HG02884 (cell line): ENCODE measurements around the gene ZNF397.

ENCODE experiments used
- ATAC-seq: cut with Tn5 transposase; IDR thresholded peaks from one replicate; pipeline ENCODE4 v1.9.1; 2021; ENCODE audit warnings: mild to moderate bottlenecking, moderate library complexity; ENCODE audit not compliant: unreplicated experiment

Gene ZNF397

DNA sequence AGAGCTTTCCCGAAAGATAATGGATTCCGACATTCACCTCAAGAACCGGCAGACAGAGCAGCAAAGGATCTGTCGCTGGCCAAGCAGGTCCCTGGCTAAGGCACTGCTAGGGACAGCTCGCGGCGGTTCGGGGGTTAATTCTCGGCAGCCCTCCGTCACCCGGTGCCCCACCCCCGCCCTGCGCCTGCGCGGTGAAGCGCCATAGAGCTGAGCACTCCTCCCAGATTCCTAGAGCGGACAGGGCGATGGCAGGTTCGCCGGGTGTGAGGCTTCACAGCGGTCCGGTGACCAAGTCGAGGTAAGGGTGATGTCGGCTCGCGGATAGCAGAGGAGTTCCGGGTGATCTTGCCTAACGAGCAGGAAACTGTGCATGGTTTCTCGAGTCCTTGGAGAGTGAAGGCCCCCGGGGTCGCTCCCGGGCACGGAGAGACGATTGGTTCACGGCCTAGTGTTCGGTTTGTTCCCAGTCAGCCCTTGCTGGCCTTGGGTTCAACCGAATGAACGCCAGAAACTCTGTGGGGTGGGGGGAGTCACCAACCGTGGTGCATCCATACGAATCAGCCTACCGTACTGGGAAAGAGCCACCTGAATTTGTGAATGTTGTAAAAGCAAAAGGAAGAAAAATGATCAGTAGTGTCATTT lies 49.4 kb downstream of the ZNF397 start, which contains the start of gene ZSCAN30:
TSS of gene ZSCAN30 (minus strand) at position 136 of the 642 bp plus-strand sequence. CDS start 25,877 bp downstream, outside the sequence.
- ATAC-seq, result peak; percentile 92

- ATAC-seq, result no peak
Measured at GRCh38 chr18:35291166-35291565, 50.3 kb downstream of the ZNF397 start.

- ATAC-seq, result no peak
Measured at GRCh38 chr18:35296060-35296459, 55.2 kb downstream of the ZNF397 start.

- no peak for ATAC-seq
Measured at GRCh38 chr18:35303610-35304009, 62.8 kb downstream of the ZNF397 start.

GRCh38 chr18:35306588-35307250 lies 65.9 kb downstream of the ZNF397 start:
- ATAC-seq, result no peak
